H1 (cell line): ENCODE results near the gene PFKFB3. TPM values are rescaled to one million over a fixed set of nuclear protein-coding genes. Genes with fewer than 3 reads are reported as not detected.

Experiments used
- ATF3 ChIP-seq: IDR thresholded peaks from 2 replicates; pipeline ENCODE4 v1.6.1; 2011; ENCODE audit warnings: low read depth, mild to moderate bottlenecking, low read length; ENCODE audit not compliant: insufficient read depth
- BRCA1 ChIP-seq: IDR thresholded peaks from 2 replicates; pipeline ENCODE4 v1.6.1; 2012; ENCODE audit warnings: low read depth, low read length, improper control_type of control experiment
- CREB1 ChIP-seq: IDR thresholded peaks from 2 replicates; pipeline ENCODE4 v1.6.1; 2012; ENCODE audit warnings: inconsistent platforms
- HDAC6 ChIP-seq: IDR thresholded peaks from one replicate; pipeline ENCODE4 v1.7.1; 2012; ENCODE audit warnings: low read depth, mild to moderate bottlenecking, inconsistent platforms, low read length, moderate library complexity
- KDM1A ChIP-seq: fragments of 200-600, 300-600 bp; sonication (generic); IDR thresholded peaks from 2 replicates; pipeline ENCODE4 v1.7.1; 2016; ENCODE audit warnings: mild to moderate bottlenecking, low read length, borderline replicate concordance
- POLR2A ChIP-seq, 2 experiments: IDR thresholded peaks; 1 replicate in 1 of 2; 2 replicates in 1 of 2; pipeline ENCODE4 v1.6.1; 2011; ENCODE audit warnings: low read depth in 2 of 2, low read length in 2 of 2, mild to moderate bottlenecking in 2 of 2; ENCODE audit errors: control extremely low read depth in 1 of 2
- RFX5 ChIP-seq: IDR thresholded peaks from 2 replicates; pipeline ENCODE4 v1.6.1; 2011; ENCODE audit warnings: low read depth, low read length, improper control_type of control experiment, borderline replicate concordance
- TAF1 ChIP-seq: IDR thresholded peaks from 2 replicates; pipeline ENCODE4 v1.6.1; 2011; ENCODE audit warnings: mild to moderate bottlenecking, low read depth, low read length
- YY1 ChIP-seq: IDR thresholded peaks from 2 replicates; pipeline ENCODE4 v1.6.1; 2011; ENCODE audit warnings: low read depth, mild to moderate bottlenecking, low read length
- ZNF274 ChIP-seq: IDR thresholded peaks from 2 replicates; pipeline ENCODE4 v1.7.0; 2012; ENCODE audit warnings: low read length, borderline replicate concordance; ENCODE audit errors: extremely low read depth
- polyA plus RNA-seq, 7 experiments: library from polyadenylated mRNA; depleted of rRNA in 3 of 7; stranded (reverse) in 5 of 7; unstranded in 2 of 7; fragments of >200 nt in 5 of 7; fragments of 200-250 nt in 2 of 7; gene quantifications; 1 replicate in 5 of 7; 2 replicates in 1 of 7; 4 replicates in 1 of 7; pipeline versions ENCODE4 v1.2.1 to v1.2.3, GENCODE V29; 2011 to 2013; ENCODE audit warnings: missing spikeins in 2 of 7, mixed read lengths in 2 of 7
- total RNA-seq: library from RNA; stranded (reverse); fragmentation: NEBNext Ultra II Directional; extraction: Animal tissue kit (Norgen Biotek cat#: 25700); gene quantifications from 2 replicates; pipeline ENCODE4 v1.2.1, GENCODE V29; 2021

Gene PFKFB3
- total and polyA plus RNA-seq, 2 of the 8 experiments (the other 6 are each of a cell fraction or from before 2014, with no cell fraction given) = 15.6 to 32.0 TPM

DNA sequence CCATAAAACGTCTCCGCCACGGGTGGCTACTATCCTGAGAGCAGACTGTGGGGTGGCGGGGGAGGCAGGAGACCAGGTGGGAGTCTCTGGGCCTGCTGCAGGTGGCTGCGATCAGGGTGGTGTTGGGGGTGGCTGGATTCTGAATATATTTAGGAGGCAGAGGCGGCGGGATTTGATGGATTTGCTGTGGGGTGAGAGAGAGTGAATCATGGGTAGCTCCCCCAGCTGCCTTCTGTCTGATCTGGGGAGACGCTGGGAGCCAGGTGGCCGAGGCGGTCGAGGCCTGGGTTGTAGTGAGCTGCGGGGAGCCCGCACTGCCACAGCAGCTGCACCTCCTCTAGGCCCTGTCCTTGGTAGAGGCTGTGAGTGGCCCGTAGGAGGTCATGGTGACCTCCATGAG lies 48.2 kb upstream of the PFKFB3 start (continued):
- TF ChIP-seq KDM1A (no peak), BRCA1 (no peak), ATF3 (no peak), ZNF274 (no peak), YY1 (no peak), TAF1 (no peak), HDAC6 (no peak), CREB1 (no peak), POLR2A (IDR thresholded peaks at IDR 0.05; ENCODE audit: control extremely low read depth in 1 of 2, low read depth in 2 of 2, low read length in 2 of 2) (no peak), RFX5 (no peak)
